Measurements from ENCODE around the gene PEA15.
A peak's percentile ranks its signal among the peaks of the same experiment; 100 is the strongest.

PEA15 gene

DNA sequence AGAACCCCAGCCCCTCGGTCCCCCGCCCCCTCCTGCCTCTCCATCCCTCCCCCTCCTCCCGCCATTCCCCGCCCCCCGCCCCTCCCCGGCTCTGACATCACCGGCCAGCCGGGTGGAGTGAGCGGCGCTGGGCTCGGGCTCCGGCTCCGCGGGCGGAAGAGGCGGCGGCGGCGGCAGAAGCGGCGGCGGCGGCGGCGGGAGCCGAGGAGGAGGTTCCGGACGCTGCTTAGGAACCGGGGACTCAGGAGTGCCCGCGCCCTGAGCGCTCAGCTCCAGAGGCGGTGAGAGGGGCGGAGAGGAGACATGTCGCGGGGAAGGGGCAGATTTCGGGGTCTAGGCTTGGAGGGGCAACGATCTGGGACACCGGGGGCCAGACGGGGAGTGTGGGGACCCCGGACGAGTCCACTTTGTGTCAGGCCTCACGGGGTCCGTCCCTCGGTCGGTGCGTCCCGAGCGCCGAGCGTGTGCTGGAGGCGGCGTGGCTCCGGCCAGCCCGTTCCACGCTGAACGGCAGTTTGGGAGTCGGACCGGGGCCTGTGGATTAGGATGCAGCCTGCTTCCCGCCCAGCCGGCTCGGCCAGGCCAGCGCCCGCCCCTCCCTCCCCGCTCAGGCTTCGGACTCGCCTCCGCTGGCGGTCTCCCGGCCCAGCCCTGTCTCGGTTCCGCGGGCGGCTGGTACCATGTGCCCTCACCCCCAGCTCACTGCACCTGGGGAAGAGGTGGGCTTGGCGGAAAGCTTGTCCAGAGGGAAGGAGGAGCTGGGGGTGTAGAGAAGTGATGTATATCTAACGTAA, at the start of gene PEA15:
TSS of gene PEA15 (plus strand) at position 143 of the 794 bp plus-strand sequence. CDS start 6,161 bp downstream, outside the sequence.
- peak within 1 kb of the TSS; percentile 87 for H3K27ac ChIP-seq (ENCODE audit: low read depth, low read length)
- peaks cover 28% of the 10 kb centered on the region for H3K4me1 ChIP-seq (ENCODE audit: control insufficient read depth, insufficient read depth, low read length)

DNA sequence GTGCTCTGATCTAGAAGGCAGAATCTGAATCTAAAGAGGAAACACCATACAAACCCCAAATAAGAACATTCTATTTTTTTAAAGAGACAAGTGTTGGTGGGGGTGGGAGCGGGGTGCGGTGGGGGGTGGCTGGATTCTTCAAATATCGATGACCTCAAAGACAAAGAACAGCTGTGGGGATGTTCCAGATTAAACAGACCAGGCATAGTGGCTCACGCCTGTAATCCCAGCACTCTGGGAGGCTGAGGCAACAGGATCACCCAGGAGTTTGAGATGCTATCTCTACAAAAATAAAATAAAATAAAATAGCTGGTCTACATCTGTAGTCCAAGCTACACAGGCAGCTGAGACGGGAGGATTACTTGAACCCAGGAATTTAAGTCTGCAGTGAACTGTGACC, 48.8 kb upstream of the PEA15 start:
- no peaks in the 10 kb centered on the region for H3K36me3 ChIP-seq (ENCODE audit: control insufficient read depth, insufficient read depth, low read length)
- H3K4me1 ChIP-seq (ENCODE audit: control insufficient read depth, insufficient read depth, low read length), result no peaks in the 10 kb centered on the region
- no peak overlapping the region for H3K27ac ChIP-seq (ENCODE audit: low read depth, low read length)
- no peak overlapping the region for H3K4me3 ChIP-seq (ENCODE audit: low read length)
- H3K27me3 ChIP-seq (ENCODE audit: control insufficient read depth, insufficient read depth, low read length), result no peaks in the 10 kb centered on the region
- no peak overlapping the region for H3K9ac ChIP-seq (ENCODE audit: low read length)

More for the DNA sequence above, at the start of gene PEA15:
- Histone ChIP-seq H3K4me3 (ENCODE audit: low read length) (peak within 1 kb of the TSS; percentile 89), H3K36me3 (ENCODE audit: control insufficient read depth, insufficient read depth, low read length) (peaks cover 3% of the 10 kb centered on the region), H3K27me3 (ENCODE audit: control insufficient read depth, insufficient read depth, low read length) (no peaks in the 10 kb centered on the region), H3K9ac (ENCODE audit: low read length) (peak within 1 kb of the TSS; percentile 69)

GRCh38 chr1:160157174-160157573, 48.0 kb upstream of the PEA15 start:
- Histone ChIP-seq H3K4me1 (ENCODE audit: control insufficient read depth, insufficient read depth, low read length) (no peaks in the 10 kb centered on the region), H3K27ac (ENCODE audit: low read depth, low read length) (no peak overlapping the region), H3K36me3 (ENCODE audit: control insufficient read depth, insufficient read depth, low read length) (no peaks in the 10 kb centered on the region), H3K4me3 (ENCODE audit: low read length) (no peak overlapping the region), H3K27me3 (ENCODE audit: control insufficient read depth, insufficient read depth, low read length) (no peaks in the 10 kb centered on the region), H3K9ac (ENCODE audit: low read length) (no peak overlapping the region)

- Histone ChIP-seq H3K27ac (ENCODE audit: low read depth, low read length) (no peak overlapping the region), H3K4me3 (ENCODE audit: low read length) (no peak overlapping the region), H3K27me3 (ENCODE audit: control insufficient read depth, insufficient read depth, low read length) (no peaks in the 10 kb centered on the region), H3K4me1 (ENCODE audit: control insufficient read depth, insufficient read depth, low read length) (no peaks in the 10 kb centered on the region), H3K36me3 (ENCODE audit: control insufficient read depth, insufficient read depth, low read length) (no peaks in the 10 kb centered on the region), H3K9ac (ENCODE audit: low read length) (no peak overlapping the region)
Measured at GRCh38 chr1:160158031-160158430, 47.2 kb upstream of the PEA15 start.

- H3K27me3 ChIP-seq (ENCODE audit: control insufficient read depth, insufficient read depth, low read length), result no peaks in the 10 kb centered on the region
- H3K4me1 ChIP-seq (ENCODE audit: control insufficient read depth, insufficient read depth, low read length), result no peaks in the 10 kb centered on the region
- H3K36me3 ChIP-seq (ENCODE audit: control insufficient read depth, insufficient read depth, low read length), result no peaks in the 10 kb centered on the region
- H3K4me3 ChIP-seq (ENCODE audit: low read length), result no peak overlapping the region
- H3K27ac ChIP-seq (ENCODE audit: low read depth, low read length), result no peak overlapping the region
- H3K9ac ChIP-seq (ENCODE audit: low read length), result no peak overlapping the region
Measured at GRCh38 chr1:160158534-160158933, 46.6 kb upstream of the PEA15 start.

DNA sequence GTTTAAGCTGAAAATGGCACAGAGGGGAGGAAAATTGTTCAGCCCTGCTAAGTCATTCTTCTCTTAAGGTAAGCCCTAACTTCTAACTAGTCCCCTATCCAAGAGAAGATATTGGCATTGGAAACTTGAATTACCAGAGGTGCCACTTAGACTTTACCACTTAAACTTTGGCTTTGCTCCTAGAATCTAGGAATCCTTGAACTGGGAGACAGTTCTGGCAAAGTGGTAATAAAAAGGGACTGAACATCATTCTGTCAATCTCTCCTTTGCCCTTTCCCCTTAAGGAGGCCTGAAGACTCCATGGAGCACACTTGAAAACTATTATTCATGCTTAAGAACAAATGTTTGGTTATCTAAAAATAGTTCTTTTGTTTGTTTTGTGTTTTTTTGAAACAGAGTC, 45.3 kb upstream of the PEA15 start:
- Histone ChIP-seq H3K36me3 (ENCODE audit: control insufficient read depth, insufficient read depth, low read length) (no peaks in the 10 kb centered on the region), H3K27ac (ENCODE audit: low read depth, low read length) (no peak overlapping the region), H3K4me3 (ENCODE audit: low read length) (no peak overlapping the region), H3K27me3 (ENCODE audit: control insufficient read depth, insufficient read depth, low read length) (no peaks in the 10 kb centered on the region), H3K9ac (ENCODE audit: low read length) (no peak overlapping the region), H3K4me1 (ENCODE audit: control insufficient read depth, insufficient read depth, low read length) (no peaks in the 10 kb centered on the region)

GRCh38 chr1:160161965-160162705, 43.0 kb upstream of the PEA15 start:
- Histone ChIP-seq H3K4me3 (ENCODE audit: low read length) (no peak overlapping the region), H3K27ac (ENCODE audit: low read depth, low read length) (no peak overlapping the region), H3K9ac (ENCODE audit: low read length) (no peak overlapping the region)

GRCh38 chr1:160162931-160163330, 42.3 kb upstream of the PEA15 start:
- no peaks in the 10 kb centered on the region for H3K27me3 ChIP-seq (ENCODE audit: control insufficient read depth, insufficient read depth, low read length)
- no peaks in the 10 kb centered on the region for H3K4me1 ChIP-seq (ENCODE audit: control insufficient read depth, insufficient read depth, low read length)
- H3K36me3 ChIP-seq (ENCODE audit: control insufficient read depth, insufficient read depth, low read length), result no peaks in the 10 kb centered on the region
- no peak overlapping the region for H3K4me3 ChIP-seq (ENCODE audit: low read length)
- no peak overlapping the region for H3K27ac ChIP-seq (ENCODE audit: low read depth, low read length)
- no peak overlapping the region for H3K9ac ChIP-seq (ENCODE audit: low read length)

More at GRCh38 chr1:160161965-160162705, 43.0 kb upstream of the PEA15 start:
- no peaks in the 10 kb centered on the region for H3K27me3 ChIP-seq (ENCODE audit: control insufficient read depth, insufficient read depth, low read length)
- H3K4me1 ChIP-seq (ENCODE audit: control insufficient read depth, insufficient read depth, low read length), result no peaks in the 10 kb centered on the region
- no peaks in the 10 kb centered on the region for H3K36me3 ChIP-seq (ENCODE audit: control insufficient read depth, insufficient read depth, low read length)

DNA sequence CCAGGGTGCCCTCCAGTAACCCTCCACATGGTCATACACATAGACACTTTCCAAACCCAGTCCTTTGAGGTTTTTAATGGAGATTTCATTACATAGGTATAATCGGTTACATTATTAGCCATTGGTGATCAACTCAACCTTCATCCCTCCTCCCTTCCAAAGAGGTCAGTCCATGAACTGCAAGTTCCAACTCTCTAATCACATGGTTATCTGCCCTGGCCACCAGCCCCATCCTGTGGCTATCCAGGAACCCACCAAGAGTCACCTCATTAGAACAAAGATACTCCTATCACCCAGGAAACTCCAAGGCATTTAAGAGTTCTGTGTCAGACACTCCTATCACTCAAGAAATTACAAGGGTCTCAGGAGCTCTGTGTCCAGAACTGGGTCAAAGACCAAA, 41.6 kb upstream of the PEA15 start:
- Histone ChIP-seq H3K36me3 (ENCODE audit: control insufficient read depth, insufficient read depth, low read length) (no peaks in the 10 kb centered on the region), H3K9ac (ENCODE audit: low read length) (no peak overlapping the region), H3K27ac (ENCODE audit: low read depth, low read length) (no peak overlapping the region), H3K4me3 (ENCODE audit: low read length) (no peak overlapping the region), H3K4me1 (ENCODE audit: control insufficient read depth, insufficient read depth, low read length) (no peaks in the 10 kb centered on the region), H3K27me3 (ENCODE audit: control insufficient read depth, insufficient read depth, low read length) (no peaks in the 10 kb centered on the region)

GRCh38 chr1:160164121-160164520, 41.1 kb upstream of the PEA15 start:
- Histone ChIP-seq H3K4me3 (ENCODE audit: low read length) (no peak overlapping the region), H3K4me1 (ENCODE audit: control insufficient read depth, insufficient read depth, low read length) (no peaks in the 10 kb centered on the region), H3K9ac (ENCODE audit: low read length) (no peak overlapping the region), H3K27me3 (ENCODE audit: control insufficient read depth, insufficient read depth, low read length) (no peaks in the 10 kb centered on the region), H3K36me3 (ENCODE audit: control insufficient read depth, insufficient read depth, low read length) (no peaks in the 10 kb centered on the region), H3K27ac (ENCODE audit: low read depth, low read length) (no peak overlapping the region)

DNA sequence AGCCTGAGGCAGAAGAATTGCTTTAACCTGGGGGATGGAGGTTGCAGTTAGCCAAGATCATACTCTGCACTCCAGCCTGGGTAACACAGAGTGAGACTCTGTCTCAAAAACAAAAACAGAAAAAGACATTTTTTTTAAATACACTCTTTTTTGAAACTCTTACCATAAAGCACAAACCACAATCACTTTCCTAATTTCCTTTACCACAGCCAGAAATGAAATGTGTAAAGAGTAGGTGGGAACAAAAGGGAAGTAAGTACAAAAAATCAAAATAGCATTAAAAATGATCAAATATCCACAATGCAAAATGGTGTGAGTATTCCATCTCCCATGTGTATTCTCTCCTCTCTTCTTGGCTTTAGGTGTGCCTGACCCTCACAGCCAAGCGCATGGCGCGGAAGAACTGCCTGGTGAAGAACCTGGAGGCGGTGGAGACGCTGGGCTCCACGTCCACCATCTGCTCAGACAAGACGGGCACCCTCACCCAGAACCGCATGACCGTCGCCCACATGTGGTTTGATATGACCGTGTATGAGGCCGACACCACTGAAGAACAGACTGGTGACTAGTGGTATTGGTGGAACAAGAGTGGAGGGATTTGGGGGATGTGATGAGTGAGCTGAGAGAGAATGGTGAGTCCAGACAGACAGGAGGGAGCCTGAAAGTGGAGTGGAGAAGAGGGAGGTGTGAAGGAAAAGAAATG, 38.9 kb upstream of the PEA15 start:
- Histone ChIP-seq H3K27ac (ENCODE audit: low read depth, low read length) (no peak overlapping the region), H3K36me3 (ENCODE audit: control insufficient read depth, insufficient read depth, low read length) (no peaks in the 10 kb centered on the region), H3K4me1 (ENCODE audit: control insufficient read depth, insufficient read depth, low read length) (no peaks in the 10 kb centered on the region), H3K4me3 (ENCODE audit: low read length) (no peak overlapping the region), H3K27me3 (ENCODE audit: control insufficient read depth, insufficient read depth, low read length) (no peaks in the 10 kb centered on the region), H3K9ac (ENCODE audit: low read length) (no peak overlapping the region)

DNA sequence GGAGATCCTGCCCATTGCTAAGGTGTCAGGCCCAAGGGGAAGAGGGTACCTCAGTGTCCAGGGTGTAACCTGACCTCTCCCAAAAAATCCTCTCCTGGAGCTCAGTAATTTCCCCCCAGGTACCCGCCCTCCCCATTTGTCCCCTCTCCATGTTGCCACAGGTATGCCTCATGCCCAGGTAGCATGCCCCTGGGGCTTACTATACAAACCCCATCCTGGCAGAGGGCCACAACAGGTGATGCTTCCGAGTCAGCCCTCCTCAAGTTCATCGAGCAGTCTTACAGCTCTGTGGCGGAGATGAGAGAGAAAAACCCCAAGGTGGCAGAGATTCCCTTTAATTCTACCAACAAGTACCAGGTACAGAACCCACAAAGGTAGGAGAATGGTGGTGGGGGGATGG, 38.1 kb upstream of the PEA15 start:
- no peaks in the 10 kb centered on the region for H3K27me3 ChIP-seq (ENCODE audit: control insufficient read depth, insufficient read depth, low read length)
- H3K27ac ChIP-seq (ENCODE audit: low read depth, low read length), result no peak overlapping the region
- no peaks in the 10 kb centered on the region for H3K4me1 ChIP-seq (ENCODE audit: control insufficient read depth, insufficient read depth, low read length)

More for the DNA sequence above, 38.1 kb upstream of the PEA15 start:
- Histone ChIP-seq H3K4me3 (ENCODE audit: low read length) (no peak overlapping the region), H3K9ac (ENCODE audit: low read length) (no peak overlapping the region), H3K36me3 (ENCODE audit: control insufficient read depth, insufficient read depth, low read length) (no peaks in the 10 kb centered on the region)

Measured in rectal smooth muscle tissue (tissue), 1 donor.